Neural progenitor cell (in vitro differentiated cells): Measurements from ENCODE around the gene MAB21L1. TPM values are rescaled to one million over a fixed set of nuclear protein-coding genes. Genes with fewer than 3 reads are reported as not detected.

ENCODE experiments used
- DNase-seq: peaks from one replicate; pipeline ENCODE4 v3.0.0-alpha.2; 2016; ENCODE audit warnings: low spot score
- H2AFZ ChIP-seq: fragments of 200-600 bp; sonication (generic); replicated peaks from 2 replicates; pipeline ENCODE4 v1.6.1; 2016; ENCODE audit warnings: antibody characterized with exemption
- H3F3A ChIP-seq: fragments of 200-600 bp; sonication (generic); 2 replicates; pipeline ENCODE4 v1.6.1; 2016; ENCODE audit warnings: antibody characterized with exemption, low read depth
- H3K27ac ChIP-seq: fragments of 200-600 bp; sonication (generic); 2 replicates; pipeline ENCODE4 v1.5.1; 2016; ENCODE audit warnings: mild to moderate bottlenecking
- H3K27me3 ChIP-seq: fragments of 200-600 bp; sonication (generic); 2 replicates; pipeline ENCODE4 v1.6.1; 2016; ENCODE audit warnings: mild to moderate bottlenecking, moderate library complexity
- H3K36me3 ChIP-seq: fragments of 200-600 bp; sonication (generic); 2 replicates; pipeline ENCODE4 v1.5.1; 2016
- H3K4me1 ChIP-seq: fragments of 200-600 bp; sonication (generic); 2 replicates; pipeline ENCODE4 v1.6.1; 2016; ENCODE audit warnings: mixed run types
- H3K4me2 ChIP-seq: fragments of 200-600 bp; sonication (generic); 2 replicates; pipeline ENCODE4 v1.6.1; 2016
- H3K4me3 ChIP-seq: fragments of 200-600 bp; sonication (generic); 2 replicates; pipeline ENCODE4 v1.5.1; 2016
- H3K79me2 ChIP-seq: fragments of 200-600 bp; sonication (generic); 2 replicates; pipeline ENCODE4 v1.6.1; 2016; ENCODE audit warnings: low read depth
- H3K9ac ChIP-seq: fragments of 200-600 bp; sonication (generic); 2 replicates; pipeline ENCODE4 v1.6.1; 2016
- H3K9me3 ChIP-seq: fragments of 200-600 bp; sonication (generic); 2 replicates; pipeline ENCODE4 v1.5.1; 2016; ENCODE audit warnings: low read depth
- H4K20me1 ChIP-seq: fragments of 200-600 bp; sonication (generic); 2 replicates; pipeline ENCODE4 v1.6.1; 2016; ENCODE audit warnings: low read depth
- H3K27ac Mint-ChIP-seq: 3 replicates; pipeline ENCODE4 v1.8.0; 2021; ENCODE audit warnings: mixed read lengths
- H3K27me3 Mint-ChIP-seq: 2 replicates; pipeline ENCODE4 v1.8.0; 2022; ENCODE audit warnings: low read depth, mild to moderate bottlenecking, inconsistent platforms, moderate library complexity, mixed read lengths; ENCODE audit not compliant: insufficient read depth
- H3K36me3 Mint-ChIP-seq: 3 replicates; pipeline ENCODE4 v1.8.0; 2021; ENCODE audit warnings: mixed read lengths
- H3K4me1 Mint-ChIP-seq: 3 replicates; pipeline ENCODE4 v1.8.0; 2021; ENCODE audit warnings: mixed read lengths
- H3K4me3 Mint-ChIP-seq: 3 replicates; pipeline ENCODE4 v1.8.0; 2021; ENCODE audit warnings: mild to moderate bottlenecking, moderate library complexity, mixed read lengths
- H3K9me3 Mint-ChIP-seq: 3 replicates; pipeline ENCODE4 v1.8.0; 2020; ENCODE audit warnings: mixed read lengths
- EZH2 ChIP-seq: fragments of 200-600 bp; sonication (generic); IDR thresholded peaks from 2 replicates; pipeline ENCODE4 v1.6.1; 2017; ENCODE audit warnings: antibody characterized with exemption, mild to moderate bottlenecking, moderate library complexity
- EZH2phosphoT487 ChIP-seq: fragments of 200-600 bp; sonication (generic); IDR thresholded peaks from 2 replicates; pipeline ENCODE4 v1.6.1; 2017; ENCODE audit warnings: antibody characterized with exemption
- total RNA-seq: library from RNA; depleted of rRNA; stranded (reverse); fragments of >200 nt; gene quantifications from 2 replicates; pipeline ENCODE4 v1.2.3, GENCODE V29; 2015; ENCODE audit warnings: low replicate concordance
- TF ChIP-seq, protein P1 (sequence below): fragments of 200-600 bp; sonication (generic); IDR thresholded peaks from 2 replicates; pipeline ENCODE4 v1.5.1; 2017; ENCODE audit warnings: antibody characterized with exemption, mild to moderate bottlenecking

Gene MAB21L1
- total RNA-seq, 1 donor from 2014 or later, result not detected

DNA sequence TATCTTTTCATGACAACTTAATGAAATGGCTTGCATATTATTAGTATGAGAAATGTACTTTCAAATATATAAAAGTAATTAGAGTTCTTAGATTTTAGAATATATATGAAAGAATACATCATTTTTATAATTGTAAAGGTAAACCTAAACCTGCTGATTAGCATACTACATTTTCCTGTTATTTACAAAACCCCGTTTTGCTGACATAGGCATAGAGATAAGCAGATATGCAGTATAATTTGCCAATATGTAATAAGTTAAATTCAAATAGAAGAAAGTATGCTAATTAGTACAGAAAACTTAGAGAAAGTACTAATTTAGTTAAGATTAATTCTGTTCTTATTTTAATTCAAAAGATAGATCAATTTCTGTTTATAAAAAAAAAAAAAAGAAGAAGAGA is 21.5 kb downstream of the MAB21L1 start:
- H3K27ac Mint-ChIP-seq, result no peak overlapping the region
- H3K36me3 Mint-ChIP-seq, result no peaks in the 10 kb centered on the region
- H2AFZ ChIP-seq, result no peak overlapping the region

GRCh38 chr13:35449821-35450220 is 26.7 kb downstream of the MAB21L1 start:
- Histone ChIP-seq H3K27me3 (no peaks in the 10 kb centered on the region), H3K4me2 (no peak overlapping the region), H2AFZ (no peak overlapping the region), H3K9ac (no peak overlapping the region), H3K4me1 (no peaks in the 10 kb centered on the region), H4K20me1 (no peaks in the 10 kb centered on the region), H3K27ac (no peak overlapping the region), H3K4me3 (no peak overlapping the region), H3K79me2 (no peaks in the 10 kb centered on the region), H3K36me3 (no peaks in the 10 kb centered on the region), H3F3A (no peaks in the 10 kb centered on the region), H3K9me3 (no peaks in the 10 kb centered on the region)
- Mint-ChIP-seq H3K4me1 (no peaks in the 10 kb centered on the region), H3K27me3 (no peaks in the 10 kb centered on the region), H3K36me3 (no peaks in the 10 kb centered on the region), H3K4me3 (no peak overlapping the region), H3K9me3 (no peaks in the 10 kb centered on the region), H3K27ac (no peak overlapping the region)
- DNase-seq, result no peak
- TF ChIP-seq, protein P1, sequence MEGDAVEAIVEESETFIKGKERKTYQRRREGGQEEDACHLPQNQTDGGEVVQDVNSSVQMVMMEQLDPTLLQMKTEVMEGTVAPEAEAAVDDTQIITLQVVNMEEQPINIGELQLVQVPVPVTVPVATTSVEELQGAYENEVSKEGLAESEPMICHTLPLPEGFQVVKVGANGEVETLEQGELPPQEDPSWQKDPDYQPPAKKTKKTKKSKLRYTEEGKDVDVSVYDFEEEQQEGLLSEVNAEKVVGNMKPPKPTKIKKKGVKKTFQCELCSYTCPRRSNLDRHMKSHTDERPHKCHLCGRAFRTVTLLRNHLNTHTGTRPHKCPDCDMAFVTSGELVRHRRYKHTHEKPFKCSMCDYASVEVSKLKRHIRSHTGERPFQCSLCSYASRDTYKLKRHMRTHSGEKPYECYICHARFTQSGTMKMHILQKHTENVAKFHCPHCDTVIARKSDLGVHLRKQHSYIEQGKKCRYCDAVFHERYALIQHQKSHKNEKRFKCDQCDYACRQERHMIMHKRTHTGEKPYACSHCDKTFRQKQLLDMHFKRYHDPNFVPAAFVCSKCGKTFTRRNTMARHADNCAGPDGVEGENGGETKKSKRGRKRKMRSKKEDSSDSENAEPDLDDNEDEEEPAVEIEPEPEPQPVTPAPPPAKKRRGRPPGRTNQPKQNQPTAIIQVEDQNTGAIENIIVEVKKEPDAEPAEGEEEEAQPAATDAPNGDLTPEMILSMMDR, result no peak
- TF ChIP-seq EZH2phosphoT487, result no peak
- TF ChIP-seq EZH2, result no peak

More for the DNA sequence above, 21.5 kb downstream of the MAB21L1 start:
- H3K9me3 ChIP-seq, result no peaks in the 10 kb centered on the region
- no peaks in the 10 kb centered on the region for H4K20me1 ChIP-seq
- Mint-ChIP-seq H3K27me3 (no peaks in the 10 kb centered on the region), H3K4me3 (no peak overlapping the region), H3K4me1 (no peaks in the 10 kb centered on the region), H3K9me3 (no peaks in the 10 kb centered on the region)
- no peaks in the 10 kb centered on the region for H3F3A ChIP-seq
- H3K4me1 ChIP-seq, result no peaks in the 10 kb centered on the region
- no peak overlapping the region for H3K9ac ChIP-seq
- no peak overlapping the region for H3K4me3 ChIP-seq
- H3K36me3 ChIP-seq, result no peaks in the 10 kb centered on the region
- no peaks in the 10 kb centered on the region for H3K79me2 ChIP-seq
- DNase-seq, result no peak
- TF ChIP-seq, protein P1, result no peak
- no peaks in the 10 kb centered on the region for H3K27me3 ChIP-seq
- no peak overlapping the region for H3K4me2 ChIP-seq
- no peak overlapping the region for H3K27ac ChIP-seq

- no peaks in the 10 kb centered on the region for H3K36me3 Mint-ChIP-seq
- Histone ChIP-seq H4K20me1 (no peaks in the 10 kb centered on the region), H3K4me2 (no peak overlapping the region), H3K36me3 (no peaks in the 10 kb centered on the region), H3K9ac (no peak overlapping the region), H2AFZ (no peak overlapping the region), H3K9me3 (no peaks in the 10 kb centered on the region), H3F3A (no peaks in the 10 kb centered on the region), H3K27me3 (no peaks in the 10 kb centered on the region), H3K4me3 (no peak overlapping the region), H3K4me1 (no peaks in the 10 kb centered on the region), H3K27ac (no peak overlapping the region), H3K79me2 (no peaks in the 10 kb centered on the region)
- no peaks in the 10 kb centered on the region for H3K9me3 Mint-ChIP-seq
- no peaks in the 10 kb centered on the region for H3K4me1 Mint-ChIP-seq
- no peak for TF ChIP-seq EZH2
- no peak for TF ChIP-seq EZH2phosphoT487
- TF ChIP-seq, protein P1, result no peak
- no peak overlapping the region for H3K27ac Mint-ChIP-seq
- no peaks in the 10 kb centered on the region for H3K27me3 Mint-ChIP-seq
- no peak overlapping the region for H3K4me3 Mint-ChIP-seq
- DNase-seq, result no peak
Measured at GRCh38 chr13:35448465-35448864, 28.0 kb downstream of the MAB21L1 start.
